HEK293 (cell line): ENCODE results near the gene MRPL54.

ENCODE experiments used
- CTCF ChIP-seq: fragments of 450-650 bp; formaldehyde crosslinking; IDR thresholded peaks from 2 replicates; pipeline ENCODE4 v1.5.1; 2016; ENCODE audit warnings: missing biosample characterization, missing genetic modification characterization
- MYNN ChIP-seq: fragments of 450-650 bp; formaldehyde crosslinking; IDR thresholded peaks from 2 replicates; pipeline ENCODE4 v1.5.1; 2016; ENCODE audit warnings: missing biosample characterization, missing genetic modification characterization, borderline replicate concordance
- SP2 ChIP-seq: fragments of 450-650 bp; formaldehyde crosslinking; IDR thresholded peaks from 2 replicates; pipeline ENCODE4 v1.5.1; 2016; ENCODE audit warnings: missing biosample characterization, missing genetic modification characterization
- TCF7L2 ChIP-seq: IDR thresholded peaks from 2 replicates; pipeline ENCODE4 v1.6.1; 2011; ENCODE audit warnings: low read depth, mild to moderate bottlenecking, inconsistent platforms, low read length, moderate library complexity, borderline replicate concordance
- YY1 ChIP-seq: fragments of 450-650 bp; formaldehyde crosslinking; IDR thresholded peaks from 2 replicates; pipeline ENCODE4 v1.5.1; 2018; ENCODE audit warnings: missing biosample characterization, missing genetic modification characterization
- ZNF133 ChIP-seq: fragments of 450-650 bp; formaldehyde crosslinking; IDR thresholded peaks from 2 replicates; pipeline ENCODE4 v1.5.1; 2016; ENCODE audit warnings: missing biosample characterization, missing genetic modification characterization
- ZNF18 ChIP-seq: fragments of 450-650 bp; formaldehyde crosslinking; IDR thresholded peaks from 2 replicates; pipeline ENCODE4 v1.5.1; 2016; ENCODE audit warnings: missing biosample characterization, missing genetic modification characterization
- ZNF274 ChIP-seq, 2 experiments: fragments of 200-500 bp in 1 of 2; fragments of 450-650 bp in 1 of 2; sonication (Bioruptor generic) in 1 of 2; formaldehyde crosslinking in 1 of 2; IDR thresholded peaks; 2 replicates each; pipeline versions ENCODE4 v1.5.1 to v1.6.1; 2014 to 2016; ENCODE audit warnings: borderline replicate concordance in 1 of 2, inconsistent platforms in 1 of 2, low read length in 1 of 2, missing biosample characterization in 1 of 2, missing genetic modification characterization in 1 of 2
- ZNF404 ChIP-seq: fragments of 450-650 bp; formaldehyde crosslinking; IDR thresholded peaks from 2 replicates; pipeline ENCODE4 v1.5.1; 2017; ENCODE audit warnings: missing biosample characterization, missing genetic modification characterization
- ZNF558 ChIP-seq: fragments of 450-650 bp; formaldehyde crosslinking; IDR thresholded peaks from 2 replicates; pipeline ENCODE4 v1.5.1; 2016; ENCODE audit warnings: missing biosample characterization, missing genetic modification characterization
- ZNF792 ChIP-seq: fragments of 450-650 bp; formaldehyde crosslinking; IDR thresholded peaks from 2 replicates; pipeline ENCODE4 v1.5.1; 2016; ENCODE audit warnings: missing biosample characterization, missing genetic modification characterization
- TF ChIP-seq, protein P1 (sequence below): fragments of 450-650 bp; formaldehyde crosslinking; IDR thresholded peaks from 2 replicates; pipeline ENCODE4 v1.5.0; 2017; ENCODE audit warnings: missing biosample characterization, missing genetic modification characterization, borderline replicate concordance

DNA sequence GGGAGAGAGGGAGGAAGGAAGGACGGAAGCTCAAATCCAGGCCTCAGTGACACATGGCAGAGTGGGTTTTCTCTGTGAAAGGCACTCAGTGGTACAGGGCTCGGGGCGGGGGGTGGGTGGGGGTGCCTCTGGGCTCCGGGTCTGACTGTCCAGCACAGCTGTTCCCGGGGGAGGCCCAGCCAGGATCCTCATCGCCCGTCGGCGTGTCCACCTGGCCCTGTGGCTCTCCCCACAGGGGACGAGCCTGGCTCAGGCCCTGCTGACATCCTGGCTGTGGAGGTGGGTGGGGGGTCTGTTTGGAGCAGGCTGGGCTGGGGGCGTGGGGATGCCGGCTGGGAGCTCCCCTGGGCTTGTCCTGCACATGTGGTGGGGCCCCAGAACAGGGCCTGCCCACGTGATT lies 41.9 kb downstream of the MRPL54 start:
- TF ChIP-seq CTCF (no peak), SP2 (no peak), ZNF792 (tag by site-specific recombination) (no peak), ZNF404 (tag by site-specific recombination) (no peak), ZNF133 (tag by site-specific recombination) (no peak), YY1 (tag by site-specific recombination) (no peak), TCF7L2 (no peak), ZNF558 (tag by site-specific recombination) (no peak), MYNN (no peak), ZNF18 (tag by site-specific recombination) (no peak), ZNF274 (IDR thresholded peaks at IDR 0.05; ENCODE audit: low read length) (no peak), ZNF274 (tag by site-specific recombination; IDR thresholded peaks at IDR 0.05; ENCODE audit: borderline replicate concordance) (no peak)
- TF ChIP-seq, protein P1, sequence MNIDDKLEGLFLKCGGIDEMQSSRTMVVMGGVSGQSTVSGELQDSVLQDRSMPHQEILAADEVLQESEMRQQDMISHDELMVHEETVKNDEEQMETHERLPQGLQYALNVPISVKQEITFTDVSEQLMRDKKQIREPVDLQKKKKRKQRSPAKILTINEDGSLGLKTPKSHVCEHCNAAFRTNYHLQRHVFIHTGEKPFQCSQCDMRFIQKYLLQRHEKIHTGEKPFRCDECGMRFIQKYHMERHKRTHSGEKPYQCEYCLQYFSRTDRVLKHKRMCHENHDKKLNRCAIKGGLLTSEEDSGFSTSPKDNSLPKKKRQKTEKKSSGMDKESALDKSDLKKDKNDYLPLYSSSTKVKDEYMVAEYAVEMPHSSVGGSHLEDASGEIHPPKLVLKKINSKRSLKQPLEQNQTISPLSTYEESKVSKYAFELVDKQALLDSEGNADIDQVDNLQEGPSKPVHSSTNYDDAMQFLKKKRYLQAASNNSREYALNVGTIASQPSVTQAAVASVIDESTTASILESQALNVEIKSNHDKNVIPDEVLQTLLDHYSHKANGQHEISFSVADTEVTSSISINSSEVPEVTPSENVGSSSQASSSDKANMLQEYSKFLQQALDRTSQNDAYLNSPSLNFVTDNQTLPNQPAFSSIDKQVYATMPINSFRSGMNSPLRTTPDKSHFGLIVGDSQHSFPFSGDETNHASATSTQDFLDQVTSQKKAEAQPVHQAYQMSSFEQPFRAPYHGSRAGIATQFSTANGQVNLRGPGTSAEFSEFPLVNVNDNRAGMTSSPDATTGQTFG, result no peak
